ENCODE data around the gene TUBB2A. TPM values are rescaled to one million over a fixed set of nuclear protein-coding genes. Genes with fewer than 3 reads are reported as not detected.
A peak's percentile ranks its signal among the peaks of the same experiment; 100 is the strongest.
"Not testable (repeated sequence)": the region's sequence is repeated elsewhere in the genome, so short reads cannot be mapped to it uniquely, and the experiment has no call there.

The TUBB2A gene
- total RNA-seq, 2 donors from 2014 or later, result 2.3 to 2.8 TPM

DNA sequence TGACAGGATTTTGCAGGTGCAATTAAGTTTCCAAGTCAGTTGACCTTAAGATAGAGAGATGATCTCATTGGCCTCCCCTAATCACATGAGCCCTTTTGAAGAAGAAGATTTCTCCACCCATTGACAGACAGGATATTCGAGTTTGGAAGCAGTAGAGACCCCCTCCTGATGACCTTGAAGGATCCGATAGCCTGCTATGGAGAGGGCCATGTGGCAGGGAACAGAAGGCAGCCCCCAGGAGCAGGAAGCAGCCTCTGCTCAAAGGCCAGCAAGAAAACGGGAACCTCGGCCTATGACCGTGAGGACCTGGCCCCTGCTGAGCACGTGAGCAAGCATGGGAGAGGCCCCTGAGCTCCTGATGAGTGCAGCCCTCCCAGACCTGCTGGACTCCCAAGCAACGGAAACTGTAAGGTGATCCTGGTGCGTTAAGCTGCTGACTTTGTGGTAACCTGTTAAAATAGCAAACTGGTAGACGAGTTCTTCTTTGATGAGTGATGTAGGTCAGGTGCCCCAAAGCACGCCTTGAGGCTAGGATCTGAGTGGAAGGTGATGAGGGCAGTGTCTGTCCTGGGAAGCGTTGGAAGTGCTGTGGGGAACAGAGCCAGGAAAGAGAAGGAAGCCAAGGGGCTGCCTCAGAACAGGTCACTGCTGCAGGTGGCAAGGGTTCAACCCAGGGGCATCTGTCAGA, 18.5 kb upstream of the TUBB2A start:
- Mint-ChIP-seq H3K9me3 (no peaks in the 10 kb centered on the region), H3K4me1 (ENCODE audit: low read depth) (peaks cover 7% of the 10 kb centered on the region), H3K4me3 (no peak overlapping the region), H3K36me3 (ENCODE audit: insufficient read depth in 2 of 2) (no peaks in the 10 kb centered on the region), H3K27me3 (ENCODE audit: low read depth) (peaks cover 8% of the 10 kb centered on the region), H3K27ac (no peak overlapping the region)
- ATAC-seq (replicated peaks in 1 of 2) (no peak), DNase-seq (no peak)

DNA sequence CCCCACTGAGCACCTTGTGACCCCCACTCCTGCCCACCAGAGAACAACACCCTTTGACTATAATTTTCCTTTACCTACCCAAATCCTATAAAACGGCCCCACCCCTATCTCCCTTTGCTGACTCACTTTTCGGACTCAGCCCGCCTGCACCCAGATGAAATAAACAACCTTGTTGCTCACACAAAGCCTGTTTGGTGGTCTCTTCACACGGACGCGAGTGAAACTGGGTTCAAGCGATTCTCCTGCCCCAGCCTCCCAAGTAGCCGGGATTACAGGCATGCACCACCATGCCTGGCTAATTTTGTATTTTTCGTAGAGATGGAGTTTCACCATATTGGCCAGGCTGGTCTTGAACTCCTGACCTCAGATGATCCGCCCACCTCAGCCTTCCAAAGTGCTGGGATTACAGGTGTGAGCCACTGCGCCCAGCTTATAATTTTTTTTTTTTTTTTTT, 16.3 kb upstream of the TUBB2A start:
- H3K4me1 Mint-ChIP-seq (ENCODE audit: low read depth); H3K4me3 Mint-ChIP-seq; ATAC-seq (replicated peaks in 1 of 2); DNase-seq; H3K27ac Mint-ChIP-seq; H3K36me3 Mint-ChIP-seq (ENCODE audit: insufficient read depth in 2 of 2); H3K27me3 Mint-ChIP-seq (ENCODE audit: low read depth); H3K9me3 Mint-ChIP-seq: not testable (repeated sequence)

DNA sequence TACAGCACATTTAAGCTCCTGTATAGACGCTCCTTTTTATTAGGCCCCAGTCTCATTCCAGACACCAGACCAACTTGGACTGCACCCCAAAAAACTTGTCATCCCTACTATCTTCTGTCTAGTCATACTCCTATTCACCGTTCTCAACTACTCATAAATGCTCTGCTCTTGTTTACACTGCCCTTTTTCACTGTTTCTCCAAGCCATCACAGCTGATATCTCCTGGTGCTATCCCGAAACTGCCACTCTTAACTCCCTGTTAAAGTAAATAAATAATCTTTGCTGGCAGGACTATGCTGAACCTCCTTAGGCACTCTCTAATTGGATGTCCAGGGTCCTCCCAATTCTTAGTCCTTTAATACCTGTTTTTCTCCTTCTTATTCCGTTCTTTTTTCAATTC, 15.4 kb upstream of the TUBB2A start:
- not testable (repeated sequence) for H3K4me1 Mint-ChIP-seq (ENCODE audit: low read depth); H3K9me3 Mint-ChIP-seq; DNase-seq; H3K4me3 Mint-ChIP-seq; ATAC-seq (replicated peaks in 1 of 2); H3K27ac Mint-ChIP-seq; H3K36me3 Mint-ChIP-seq (ENCODE audit: insufficient read depth in 2 of 2)
- H3K27me3 Mint-ChIP-seq (ENCODE audit: low read depth), result peaks cover 11% of the 10 kb centered on the region

DNA sequence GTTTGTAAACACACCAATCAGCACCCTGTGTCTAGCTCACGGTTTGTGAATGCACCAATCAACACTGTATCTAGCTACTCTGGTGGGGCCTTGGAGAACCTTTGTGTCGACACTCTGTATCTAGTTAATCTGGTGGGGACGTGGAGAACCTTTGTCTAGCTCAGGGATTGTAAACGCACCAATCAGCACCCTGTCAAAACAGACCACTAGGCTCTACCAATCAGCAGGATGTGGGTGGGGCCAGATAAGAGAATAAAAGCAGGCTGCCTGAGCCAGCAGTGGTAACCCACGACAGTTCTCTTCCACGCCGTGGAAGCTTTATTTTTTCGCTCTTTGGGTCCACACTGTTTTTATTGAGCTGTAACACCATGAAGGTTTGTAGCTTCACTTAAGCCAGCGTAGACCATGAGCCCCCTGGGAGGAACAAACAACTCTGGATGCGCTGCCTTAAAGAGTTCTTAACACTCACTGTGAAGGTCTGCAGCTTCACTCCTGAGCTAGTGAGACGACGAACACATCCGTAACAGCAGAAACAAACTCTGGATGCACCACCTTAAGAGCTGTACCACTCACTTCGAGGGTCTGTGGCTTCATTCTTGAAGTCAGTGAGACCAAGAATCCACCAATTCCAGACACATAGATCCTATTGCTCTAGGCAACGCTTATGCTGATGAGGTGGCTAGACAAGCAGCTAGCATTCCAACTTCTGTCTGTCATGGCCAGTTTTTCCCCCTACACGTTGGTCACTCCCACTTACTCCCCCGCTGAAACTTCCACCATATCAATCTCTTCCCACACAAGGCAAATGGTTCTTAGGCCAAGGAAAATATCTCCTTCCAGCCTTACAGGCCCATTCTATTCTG, 14.2 kb upstream of the TUBB2A start:
- not testable (repeated sequence) for H3K9me3 Mint-ChIP-seq; H3K27ac Mint-ChIP-seq; ATAC-seq (replicated peaks in 1 of 2); DNase-seq; H3K4me1 Mint-ChIP-seq (ENCODE audit: low read depth); H3K36me3 Mint-ChIP-seq (ENCODE audit: insufficient read depth in 2 of 2); H3K4me3 Mint-ChIP-seq
- H3K27me3 Mint-ChIP-seq (ENCODE audit: low read depth), result peaks cover 20% of the 10 kb centered on the region

DNA sequence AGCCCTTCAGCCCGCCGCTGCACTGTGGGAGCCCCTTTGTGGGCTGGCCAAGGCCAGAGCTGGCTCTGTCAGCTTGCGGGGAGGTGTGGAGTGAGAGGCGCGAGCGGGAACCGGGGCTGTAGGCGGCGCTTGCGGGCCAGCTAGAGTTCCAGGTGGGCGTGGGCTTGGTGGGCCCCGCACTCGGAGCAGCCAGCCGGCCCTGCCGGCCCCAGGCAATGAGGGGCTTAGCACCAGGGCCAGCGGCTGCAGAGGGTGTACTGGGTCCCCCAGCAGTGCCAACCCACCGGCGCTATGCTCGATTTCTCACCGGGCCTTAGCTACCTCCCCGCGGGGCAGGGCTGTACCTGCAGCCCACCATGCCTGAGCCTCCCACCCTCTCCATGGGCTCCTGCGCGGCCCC, 13.3 kb upstream of the TUBB2A start:
- H3K4me1 Mint-ChIP-seq (ENCODE audit: low read depth), result not testable (repeated sequence)

DNA sequence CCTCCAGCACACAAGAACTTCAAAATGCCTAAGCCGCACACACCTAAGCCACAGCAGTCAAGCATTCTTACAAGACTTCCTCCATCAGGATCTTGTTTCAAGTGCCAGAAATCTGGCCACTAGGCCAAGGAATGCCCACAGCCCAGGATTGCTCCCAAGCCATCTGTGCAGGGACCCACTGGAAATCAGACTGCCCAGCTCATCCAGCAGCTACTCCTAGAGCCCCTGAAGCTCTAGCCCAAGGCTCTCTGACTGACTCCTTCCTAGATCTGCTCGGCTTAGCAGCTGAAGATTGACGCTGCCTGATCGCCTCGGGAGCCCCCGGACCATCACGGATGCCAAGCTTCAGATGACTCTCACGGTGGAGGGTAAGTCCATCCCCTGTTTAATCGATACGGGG, 10.7 kb upstream of the TUBB2A start:
- H3K4me3 Mint-ChIP-seq; ATAC-seq (replicated peaks in 1 of 2); H3K4me1 Mint-ChIP-seq (ENCODE audit: low read depth): not testable (repeated sequence)

More for the DNA sequence above, 13.3 kb upstream of the TUBB2A start:
- not testable (repeated sequence) for ATAC-seq (replicated peaks in 1 of 2); H3K4me3 Mint-ChIP-seq; DNase-seq; H3K27ac Mint-ChIP-seq; H3K36me3 Mint-ChIP-seq (ENCODE audit: insufficient read depth in 2 of 2); H3K9me3 Mint-ChIP-seq
- H3K27me3 Mint-ChIP-seq (ENCODE audit: low read depth), result peaks cover 13% of the 10 kb centered on the region

DNA sequence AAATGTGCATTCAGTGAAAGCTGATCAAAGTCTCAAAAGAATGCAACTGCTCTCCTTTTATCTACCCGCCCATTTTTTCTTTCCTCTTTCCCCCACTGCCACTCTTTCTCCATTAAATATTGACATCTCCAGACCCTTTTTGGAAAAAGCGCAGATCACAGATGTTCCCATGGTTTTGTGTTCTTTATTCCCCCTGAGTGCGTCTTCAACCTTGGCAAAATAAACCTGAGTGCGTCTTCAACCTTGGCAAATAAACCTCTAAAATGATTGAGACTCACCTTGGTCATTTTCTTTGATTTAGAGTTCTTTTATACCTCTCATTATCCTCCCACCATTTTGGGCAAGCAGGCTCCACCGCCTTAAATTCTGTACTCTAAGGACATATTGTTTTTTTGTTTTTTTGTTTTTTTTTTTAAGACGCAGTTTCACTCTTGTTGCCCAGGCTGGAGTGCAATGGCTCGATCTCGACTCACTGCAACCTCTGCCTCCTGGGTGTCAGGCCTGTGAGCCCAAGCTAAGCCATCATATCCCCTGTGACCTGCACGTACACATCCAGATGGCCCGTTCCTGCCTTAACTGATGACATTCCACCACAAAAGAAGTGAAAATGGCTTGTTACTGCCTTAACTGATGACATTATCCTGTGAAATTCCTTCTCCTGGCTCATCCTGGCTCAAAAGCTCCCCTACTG, 9.3 kb upstream of the TUBB2A start:
- H3K4me1 Mint-ChIP-seq (ENCODE audit: low read depth), result peaks cover 16% of the 10 kb centered on the region
- H3K9me3 Mint-ChIP-seq; H3K4me3 Mint-ChIP-seq; ATAC-seq (replicated peaks in 1 of 2); H3K36me3 Mint-ChIP-seq (ENCODE audit: insufficient read depth in 2 of 2); DNase-seq; H3K27ac Mint-ChIP-seq: not testable (repeated sequence)
- peaks cover 22% of the 10 kb centered on the region for H3K27me3 Mint-ChIP-seq (ENCODE audit: low read depth)

More for the DNA sequence above, 10.7 kb upstream of the TUBB2A start:
- H3K36me3 Mint-ChIP-seq (ENCODE audit: insufficient read depth in 2 of 2); DNase-seq; H3K9me3 Mint-ChIP-seq; H3K27ac Mint-ChIP-seq: not testable (repeated sequence)
- H3K27me3 Mint-ChIP-seq (ENCODE audit: low read depth), result peaks cover 11% of the 10 kb centered on the region

DNA sequence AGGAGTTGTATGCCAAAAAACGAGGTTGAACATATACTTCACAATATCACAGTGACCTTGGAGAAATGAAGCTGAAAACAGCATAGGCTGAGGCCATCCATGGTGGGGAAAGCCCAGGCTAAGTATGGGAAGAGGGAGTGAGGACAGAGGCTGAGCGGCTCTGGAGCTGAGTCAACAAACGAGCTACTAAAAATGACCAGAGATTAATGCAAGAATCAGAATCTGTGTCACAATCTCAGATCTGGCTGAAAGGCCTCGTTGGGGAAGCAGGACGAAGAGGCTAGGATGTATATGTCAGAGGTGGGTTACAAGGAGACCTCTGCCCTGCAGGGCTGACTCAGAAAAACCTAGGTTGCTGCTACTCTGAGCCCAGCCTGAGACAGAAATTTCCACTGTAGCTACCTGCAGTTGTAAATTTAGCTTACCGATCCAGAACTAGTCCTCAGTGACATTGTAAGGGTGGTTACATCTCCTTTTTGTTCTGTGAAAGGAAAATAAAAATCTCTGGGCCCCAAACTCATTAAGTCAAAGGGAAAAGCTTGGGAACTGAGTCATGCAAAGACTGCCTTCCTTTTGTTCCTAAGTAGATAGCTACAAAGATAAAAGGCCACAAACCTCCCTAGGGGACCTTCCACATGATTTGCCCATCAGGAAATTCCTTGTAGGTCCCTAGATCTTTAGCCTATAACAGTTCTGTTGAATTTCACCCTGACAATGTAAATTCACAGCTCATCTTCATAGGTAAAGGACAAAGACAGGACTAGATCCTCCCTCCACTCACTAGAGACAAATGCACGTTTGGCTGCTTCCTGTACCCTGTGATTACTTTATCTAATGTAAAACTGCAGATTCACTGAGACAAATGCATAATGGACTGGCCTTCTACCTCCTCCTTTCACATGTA, 8.5 kb upstream of the TUBB2A start:
- Mint-ChIP-seq H3K36me3 (ENCODE audit: insufficient read depth in 2 of 2) (peaks cover 0 to 2% of the 10 kb centered on the region in 2 donors), H3K9me3 (no peaks in the 10 kb centered on the region), H3K27me3 (ENCODE audit: low read depth) (peaks cover 27% of the 10 kb centered on the region), H3K4me3 (no peak overlapping the region), H3K27ac (no peak overlapping the region), H3K4me1 (ENCODE audit: low read depth) (peaks cover 16% of the 10 kb centered on the region)
- DNase-seq (no peak), ATAC-seq (replicated peaks in 1 of 2) (no peak)

DNA sequence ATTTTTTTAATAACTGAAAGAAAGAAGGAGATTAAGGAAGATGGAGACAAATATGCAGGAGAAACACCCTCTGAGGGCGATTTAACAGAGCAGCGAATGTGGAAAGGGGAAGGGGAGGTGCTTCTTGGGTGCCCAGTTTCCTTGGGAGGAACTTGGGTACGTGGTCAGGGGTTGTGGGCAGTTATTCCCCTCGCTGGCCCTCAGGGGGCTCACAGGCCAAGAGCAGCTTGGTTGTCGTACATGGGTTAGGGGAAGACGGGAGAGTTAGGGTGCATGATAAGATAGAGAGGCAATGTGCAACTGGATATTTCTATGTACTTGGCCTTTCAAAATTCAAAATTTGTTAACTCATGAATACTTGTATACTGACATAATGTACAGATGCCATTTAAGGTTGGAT, 7.0 kb upstream of the TUBB2A start:
- Mint-ChIP-seq H3K27ac (no peak overlapping the region), H3K4me1 (ENCODE audit: low read depth) (peaks cover 25% of the 10 kb centered on the region)

DNA sequence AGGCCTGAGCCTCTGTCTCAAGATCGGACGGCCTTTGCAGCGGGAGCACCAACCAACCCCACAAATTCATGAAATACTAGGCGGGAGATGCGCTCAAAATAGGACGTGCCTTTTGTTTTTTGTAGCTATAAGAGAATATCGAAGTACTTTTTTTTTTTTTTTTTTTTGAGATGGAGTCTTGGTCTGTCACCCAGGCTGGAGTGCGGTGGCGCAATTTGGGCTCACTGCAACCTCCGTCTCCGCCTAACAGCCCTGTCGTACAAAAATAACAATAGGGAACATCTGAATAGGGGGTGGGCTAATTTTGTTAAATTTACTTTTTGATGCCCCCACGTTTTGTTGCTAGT, 5.9 kb upstream of the TUBB2A start:
- ATAC-seq (replicated peaks in 1 of 2), result peak; percentile 0 to 3
- Mint-ChIP-seq H3K9me3 (no peaks in the 10 kb centered on the region), H3K4me3 (peak overlapping the region; percentile 74 to 89), H3K36me3 (ENCODE audit: insufficient read depth in 2 of 2) (peaks cover 6 to 7% of the 10 kb centered on the region in 2 donors), H3K27me3 (ENCODE audit: low read depth) (peaks cover 38% of the 10 kb centered on the region), H3K4me1 (ENCODE audit: low read depth) (peaks cover 25% of the 10 kb centered on the region), H3K27ac (no peak overlapping the region)
- DNase-seq, result no peak

More for the DNA sequence above, 7.0 kb upstream of the TUBB2A start:
- ATAC-seq (replicated peaks in 1 of 2) (no peak), DNase-seq (no peak)
- Mint-ChIP-seq H3K36me3 (ENCODE audit: insufficient read depth in 2 of 2) (peaks cover 6 to 7% of the 10 kb centered on the region in 2 donors), H3K4me3 (no peak overlapping the region), H3K27me3 (ENCODE audit: low read depth) (peaks cover 38% of the 10 kb centered on the region), H3K9me3 (no peaks in the 10 kb centered on the region)

DNA sequence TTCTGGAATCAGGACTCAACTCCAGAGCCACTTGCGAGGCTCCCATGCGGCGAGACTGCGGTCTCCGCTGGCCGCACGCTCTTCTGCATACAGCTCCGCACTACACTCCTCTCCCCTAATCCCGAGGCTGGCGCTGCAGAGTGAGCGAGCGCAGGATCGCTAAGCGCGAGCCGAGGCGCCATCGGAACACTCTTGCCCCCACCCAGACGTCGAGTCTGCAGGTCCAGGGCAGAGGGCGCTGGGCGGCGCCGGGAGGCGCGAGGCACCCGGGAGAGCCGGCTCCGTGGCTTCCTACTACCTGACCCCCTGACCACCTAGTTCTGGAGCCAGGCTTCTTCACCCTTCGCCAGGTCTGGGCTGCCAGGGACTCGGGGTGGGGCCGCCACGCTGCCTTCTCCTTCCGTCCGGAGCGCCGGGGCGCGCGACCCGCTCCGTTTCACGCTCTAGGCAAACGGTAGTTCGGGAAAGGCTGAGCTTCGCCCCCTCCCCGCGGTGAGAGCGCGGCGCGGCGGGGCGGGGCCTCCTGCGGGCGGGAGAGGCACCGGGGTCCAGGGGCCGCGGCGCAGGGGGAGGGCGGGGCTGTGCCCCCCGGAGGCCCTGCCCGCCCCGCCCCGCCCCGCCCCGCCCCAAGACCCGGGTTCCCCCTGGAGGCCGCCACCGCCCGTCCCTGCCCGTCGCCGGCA, 5.4 kb upstream of the TUBB2A start:
- no peak overlapping the region for H3K27ac Mint-ChIP-seq
- peaks cover 25% of the 10 kb centered on the region for H3K4me1 Mint-ChIP-seq (ENCODE audit: low read depth)
- peak overlapping the region; percentile 74 to 89 for H3K4me3 Mint-ChIP-seq
- H3K27me3 Mint-ChIP-seq (ENCODE audit: low read depth), result peaks cover 35% of the 10 kb centered on the region
- H3K36me3 Mint-ChIP-seq (ENCODE audit: insufficient read depth in 2 of 2), result peaks cover 6 to 7% of the 10 kb centered on the region in 2 donors
- ATAC-seq (replicated peaks in 1 of 2) (peak; percentile 81 to 82), DNase-seq (peak; percentile 64 to 69)
- H3K9me3 Mint-ChIP-seq, result no peaks in the 10 kb centered on the region

DNA sequence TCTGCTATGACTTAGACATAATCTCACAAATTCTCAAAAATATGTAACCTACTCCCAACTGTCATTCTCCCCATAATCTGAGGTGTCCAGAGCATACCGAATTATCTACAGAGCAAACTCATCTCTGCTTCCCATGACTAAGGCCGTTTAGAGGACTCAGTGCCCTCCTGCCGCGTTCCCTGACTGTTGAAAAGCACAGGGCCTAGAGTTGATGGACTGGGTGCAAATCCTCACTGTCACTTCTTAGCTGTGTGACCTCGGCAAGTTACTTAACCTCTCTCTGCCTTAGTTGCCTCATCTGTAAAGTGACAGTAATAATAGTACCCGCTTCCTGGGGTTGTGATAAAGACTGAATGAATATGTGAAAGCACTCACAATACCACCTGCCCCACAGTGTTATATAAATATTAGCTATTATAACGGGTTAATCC, 4.7 kb upstream of the TUBB2A start:
- peaks cover 25% of the 10 kb centered on the region for H3K4me1 Mint-ChIP-seq (ENCODE audit: low read depth)
- DNase-seq, result no peak
- H3K36me3 Mint-ChIP-seq (ENCODE audit: insufficient read depth in 2 of 2), result peaks cover 6 to 7% of the 10 kb centered on the region in 2 donors
- no peaks in the 10 kb centered on the region for H3K9me3 Mint-ChIP-seq
- peak overlapping the region; percentile 73 to 89 for H3K4me3 Mint-ChIP-seq
- H3K27me3 Mint-ChIP-seq (ENCODE audit: low read depth), result peaks cover 28% of the 10 kb centered on the region
- ATAC-seq (replicated peaks in 1 of 2), result no peak
- no peak overlapping the region for H3K27ac Mint-ChIP-seq

All from activated T-cell treated with anti-CD3 and anti-CD28 coated beads, Interleukin-2, amount 50 U/mL, for 72 hours (primary cell).